K562 (cell line): ENCODE results near the gene GPR32. TPM values are rescaled to one million over a fixed set of nuclear protein-coding genes. Genes with fewer than 3 reads are reported as not detected.

Experiments
- ATAC-seq: fragments of 200-7000 bp; cut with Tn5 transposase; 3 replicates; pipeline ENCODE4 v1.9.1; 2020; ENCODE audit warnings: moderate library complexity
- BruUV-seq: library from RNA; stranded (reverse); fragments of 400-500 nt; replicated peaks from 2 replicates; lab custom pipeline; 2021; lab: Mats Ljungman, UMichigan
- CTCF ChIA-PET: fragments of 300-600 bp; formaldehyde crosslinking; extraction: SDS; loops from one replicate; lab custom pipeline; 2021; ENCODE audit warnings: low intra/inter-chr PET ratio; lab: Yijun Ruan, JAX
- POLR2A ChIA-PET: fragments of 300-600, 350-650 bp; sonication (Branson Sonifier 250); formaldehyde crosslinking; extraction: SDS; loops from one replicate; lab custom pipeline; 2021; ENCODE audit warnings: antibody characterized with exemption, inconsistent platforms; lab: Yijun Ruan, JAX
- DNase-seq, 4 experiments: peaks; one replicate each; pipeline versions ENCODE4 v3.0.0 to v3.0.0-alpha.2; 2011 to 2018; ENCODE audit warnings: low spot score in 3 of 4, mixed read lengths in 3 of 4; ENCODE audit errors: extremely low read depth in 1 of 4
- FAIRE-seq: peaks from 2 replicates; lab custom pipeline; 2011; peaks lifted over from hg19 to GRCh38; lab: Jason Lieb, UNC
- H2AFZ ChIP-seq: 2 replicates; pipeline ENCODE4 v1.6.0; 2011; ENCODE audit warnings: low read depth, low read length, control low read depth, inconsistent platforms
- H3K27ac ChIP-seq: fragments of 200-600 bp; 3 replicates; pipeline ENCODE4 v1.8.0; 2011; ENCODE audit warnings: low read depth, mild to moderate bottlenecking, control low read depth, inconsistent platforms, low read length, moderate library complexity, mixed read lengths; ENCODE audit errors: extremely low read depth
- H3K27me3 ChIP-seq, 2 experiments: fragments of 300-600 bp in 1 of 2; 2 replicates in 1 of 2; 3 replicates in 1 of 2; pipeline versions ENCODE4 v1.6.0 to v1.8.0; 2011; ENCODE audit warnings: inconsistent platforms in 2 of 2, low read length in 2 of 2, mild to moderate bottlenecking in 1 of 2, mixed read lengths in 1 of 2, moderate library complexity in 1 of 2; ENCODE audit not compliant: control insufficient read depth in 2 of 2, insufficient read depth in 2 of 2
- H3K36me3 ChIP-seq: fragments of 300-600 bp; 3 replicates; pipeline ENCODE4 v1.8.0; 2011; ENCODE audit warnings: mild to moderate bottlenecking, low read length, inconsistent platforms; ENCODE audit not compliant: control insufficient read depth, insufficient read depth
- H3K4me1 ChIP-seq, 2 experiments: fragments of 200-600 bp in 1 of 2; replicated peaks in 1 of 2; 2 replicates in 1 of 2; 3 replicates in 1 of 2; pipeline versions ENCODE4 v1.5.1 to v1.8.0; 2011; ENCODE audit warnings: inconsistent platforms in 2 of 2, low read length in 2 of 2, mild to moderate bottlenecking in 1 of 2, mixed read lengths in 1 of 2, moderate library complexity in 1 of 2; ENCODE audit not compliant: control insufficient read depth in 2 of 2, insufficient read depth in 2 of 2
- H3K4me2 ChIP-seq: 2 replicates; pipeline ENCODE4 v1.6.1; 2011; ENCODE audit warnings: low read length, control low read depth, inconsistent platforms, mixed read lengths; ENCODE audit not compliant: insufficient read depth
- H3K4me3 ChIP-seq: fragments of 200-600 bp; sonication (generic), shearing (Covaris generic); 2 replicates; pipeline ENCODE4 v1.5.1; 2016; ENCODE audit warnings: control low read depth, inconsistent platforms
- H3K79me2 ChIP-seq: fragments of 200-600 bp; 3 replicates; pipeline ENCODE4 v1.8.0; 2011; ENCODE audit warnings: low read length, inconsistent platforms; ENCODE audit not compliant: control insufficient read depth, insufficient read depth
- H3K9ac ChIP-seq, 2 experiments: 2 replicates each; pipeline versions ENCODE4 v1.6.0 to v1.6.1; 2011; ENCODE audit warnings: low read depth in 2 of 2, low read length in 2 of 2, control low read depth in 1 of 2, inconsistent platforms in 1 of 2, mild to moderate bottlenecking in 1 of 2, mixed read lengths in 1 of 2; ENCODE audit not compliant: insufficient read depth in 1 of 2
- H3K9me1 ChIP-seq: one replicate; pipeline ENCODE4 v1.6.0; 2011; ENCODE audit warnings: inconsistent platforms, mild to moderate bottlenecking, low read length, moderate library complexity; ENCODE audit not compliant: control insufficient read depth, insufficient read depth
- H3K9me3 ChIP-seq: replicated peaks from 2 replicates; pipeline ENCODE4 v1.5.1; 2011; ENCODE audit warnings: low read depth, low read length, inconsistent platforms; ENCODE audit not compliant: control insufficient read depth, insufficient read depth
- H4K20me1 ChIP-seq: replicated peaks from 2 replicates; pipeline ENCODE4 v1.6.1; 2011; ENCODE audit warnings: low read length, inconsistent platforms, mixed read lengths; ENCODE audit not compliant: control insufficient read depth, insufficient read depth
- PBX2 ChIP-seq, 2 experiments: IDR thresholded peaks in 1 of 2; conservative IDR thresholded peaks in 1 of 2; 2 replicates each; pipeline ENCODE4 v1.6.1; 2016; ENCODE audit warnings: low read depth in 2 of 2, mild to moderate bottlenecking in 1 of 2, missing compliant biosample characterization in 1 of 2, missing genetic modification characterization in 1 of 2, moderate library complexity in 1 of 2
- WGBS: fragments of 100-300 bp; shearing (Covaris generic); methylation state at CpG from one replicate; pipeline ENCODE4 v1.1.6; 2016; ENCODE audit warnings: low coverage, mixed read lengths; ENCODE audit not compliant: insufficient coverage; ENCODE audit errors: missing lambda C conversion rate; 5-methylcytosine and 5-hydroxymethylcytosine counted together
- in situ Hi-C: fragments of 300-500 bp; cut with MboI; formaldehyde crosslinking; loops from 4 replicates; pipeline ENCODE4 v1.15.0; 2018; ENCODE audit warnings: inconsistent platforms, mixed read lengths
- intact Hi-C: fragments of 100-400 bp; cut with micrococcal nuclease; formaldehyde crosslinking; loops from 2 replicates; pipeline ENCODE4 v1.14.2; 2022
- polyA plus RNA-seq, 8 experiments: library from polyadenylated mRNA; depleted of rRNA in 4 of 8; stranded (reverse) in 5 of 8; unstranded in 3 of 8; fragments of >200 nt; fragmentation: Nextera tagmentation in 2 of 8; fragmentation: Illumina TruSeq in 1 of 8; extraction: Ambion mirVana in 2 of 8; extraction: Trizol in 1 of 8; gene quantifications; 2 replicates each; pipeline versions ENCODE4 v1.2.1 to v1.2.3, GENCODE V29; 2011 to 2014; ENCODE audit warnings: inconsistent platforms in 1 of 8, missing spikeins in 1 of 8
- total RNA-seq, 7 experiments: library from RNA; depleted of rRNA in 6 of 7; stranded (reverse); fragments of >200 nt in 6 of 7; fragmentation: Illumina TruSeq in 2 of 7; extraction: Trizol in 2 of 7; gene quantifications; 2 replicates each; pipeline versions ENCODE4 v1.2.1 to v1.2.3, GENCODE V29; 2011 to 2021; ENCODE audit warnings: low replicate concordance in 1 of 7

Gene GPR32
- total and polyA plus RNA-seq, 9 of the 15 experiments (the other 6 are each of a cell fraction or from before 2014, with no cell fraction given) = not detected

GRCh38 chr19:50785329-50785728 lies 15.1 kb downstream of the GPR32 start:
- no peak overlapping the region for H3K4me3 ChIP-seq
- no peak overlapping the region for H2AFZ ChIP-seq
- no peak overlapping the region for H3K9ac ChIP-seq
- H3K9me3 ChIP-seq = no peaks in the 10 kb centered on the region
- intact Hi-C loops (no loop called here), in situ Hi-C loops (loop anchor here (5.0 to 10.0 kb wide), 3 partner anchors 78 to 431 kb away; no protein-coding TSS in a partner anchor)
- DNase-seq (no peak), ATAC-seq (no peak), FAIRE-seq (no peak)
- ChIA-PET POLR2A (interaction anchor here (0.6 to 1.2 kb wide), 2 partner anchors 18 to 142 kb away, joined by 3 to 4 read pairs; no protein-coding TSS in a partner anchor), CTCF (interaction anchor here (3.5 to 4.2 kb wide), 2 partner anchors 60 to 80 kb away, joined by 61 to 91 read pairs; partner anchors contain the start of gene CLEC11A)
- 16% methylated on average over 10 of the region's 12 CpGs for WGBS
- no peaks in the 10 kb centered on the region for H3K27me3 ChIP-seq
- no peak overlapping the region for H3K27ac ChIP-seq
- H3K4me1 ChIP-seq = peaks cover 7 to 15% of the 10 kb centered on the region in 2 experiments; a peak in 4 of 5 replicates
- TF ChIP-seq PBX2 (CRISPR knock-in tag; IDR thresholded peaks at IDR 0.05; ENCODE audit: low read depth) (no peak), PBX2 (tag; conservative IDR thresholded peaks at IDR 0.05; ENCODE audit: low read depth) (no peak)
- no peaks in the 10 kb centered on the region for H3K9me1 ChIP-seq
- no TSS peak for BruUV-seq
- no peaks in the 10 kb centered on the region for H3K79me2 ChIP-seq
- H4K20me1 ChIP-seq = no peaks in the 10 kb centered on the region
- H3K36me3 ChIP-seq = no peaks in the 10 kb centered on the region
- H3K4me2 ChIP-seq = no peak overlapping the region
